Neural cell (in vitro differentiated cells): ENCODE measurements around the gene RDH13. TPM values are rescaled to one million over a fixed set of nuclear protein-coding genes. Genes with fewer than 3 reads are reported as not detected.

Experiments
- H2AFZ ChIP-seq: fragments of 200-600, 300-800 bp; sonication (generic), shearing (Covaris generic); 2 replicates; pipeline ENCODE4 v1.6.0; 2014; ENCODE audit warnings: low read depth, mild to moderate bottlenecking, antibody characterized with exemption, low read length, moderate library complexity
- H3F3A ChIP-seq: fragments of 200-600 bp; shearing (Covaris generic); 2 replicates; pipeline ENCODE4 v1.6.1; 2016; ENCODE audit warnings: mild to moderate bottlenecking, moderate library complexity, mixed read lengths, antibody characterized with exemption, low read length; ENCODE audit not compliant: insufficient read depth, poor library complexity, severe bottlenecking
- H3K27ac ChIP-seq: fragments of 200-600, 300-800 bp; sonication (generic), shearing (Covaris generic); 2 replicates; pipeline ENCODE4 v1.5.1; 2014; ENCODE audit warnings: mild to moderate bottlenecking, low read length, moderate library complexity
- H3K27me3 ChIP-seq: fragments of 300-800, 200-600 bp; sonication (generic), shearing (Covaris generic); 2 replicates; pipeline ENCODE4 v1.6.0; 2014; ENCODE audit warnings: mild to moderate bottlenecking, low read depth, low read length, moderate library complexity; ENCODE audit not compliant: insufficient read depth
- H3K36me3 ChIP-seq: fragments of 300-800, 200-600 bp; sonication (generic), shearing (Covaris generic); 2 replicates; pipeline ENCODE4 v1.5.1; 2014; ENCODE audit warnings: mild to moderate bottlenecking, antibody characterized with exemption, low read length, moderate library complexity; ENCODE audit not compliant: insufficient read depth
- H3K4me2 ChIP-seq: fragments of 300-800, 200-600 bp; sonication (generic), shearing (Covaris generic); 2 replicates; pipeline ENCODE4 v1.6.0; 2014; ENCODE audit warnings: mild to moderate bottlenecking, low read length
- H3K4me3 ChIP-seq: fragments of 300-800, 200-600 bp; sonication (generic), shearing (Covaris generic); 2 replicates; pipeline ENCODE4 v1.5.1; 2014; ENCODE audit warnings: mild to moderate bottlenecking, low read length, moderate library complexity
- H3K79me2 ChIP-seq: fragments of 200-600 bp; shearing (Covaris generic); replicated peaks from 2 replicates; pipeline ENCODE4 v1.6.0; 2014; ENCODE audit warnings: mild to moderate bottlenecking, low read length, moderate library complexity; ENCODE audit not compliant: insufficient read depth
- H3K9ac ChIP-seq: fragments of 300-800, 200-600 bp; sonication (generic), shearing (Covaris generic); 2 replicates; pipeline ENCODE4 v1.6.1; 2016; ENCODE audit warnings: mild to moderate bottlenecking, low read length, mixed read lengths
- H3K9me2 ChIP-seq: fragments of 200-600 bp; shearing (Covaris generic); 2 replicates; pipeline ENCODE4 v1.6.1; 2016; ENCODE audit warnings: mild to moderate bottlenecking, low read length, mixed read lengths; ENCODE audit not compliant: insufficient read depth
- H3K9me3 ChIP-seq: fragments of 200-600, 300-800 bp; sonication (generic), shearing (Covaris generic); 2 replicates; pipeline ENCODE4 v1.6.1; 2016; ENCODE audit warnings: mild to moderate bottlenecking, mixed run types, low read length, moderate library complexity, mixed read lengths
- H4K20me1 ChIP-seq: fragments of 200-600 bp; shearing (Covaris generic); 2 replicates; pipeline ENCODE4 v1.6.1; 2016; ENCODE audit warnings: mild to moderate bottlenecking, mixed run types; ENCODE audit not compliant: insufficient read depth
- CTCF ChIP-seq: fragments of 450-650 bp; IDR thresholded peaks from 2 replicates; pipeline ENCODE4 v1.5.1; 2014; ENCODE audit warnings: antibody characterized with exemption, mild to moderate bottlenecking, moderate library complexity; ENCODE audit not compliant: poor library complexity, severe bottlenecking
- EP300 ChIP-seq: fragments of 450-650 bp; conservative IDR thresholded peaks from 2 replicates; pipeline ENCODE4 v1.6.1; 2014; ENCODE audit warnings: antibody characterized with exemption, mild to moderate bottlenecking, moderate library complexity; ENCODE audit not compliant: poor library complexity, severe bottlenecking
- EZH2 ChIP-seq: fragments of 200-600, 300-800 bp; shearing (Covaris generic), sonication (generic); IDR thresholded peaks from 2 replicates; pipeline ENCODE4 v1.6.1; 2014; ENCODE audit warnings: antibody characterized with exemption, low read length, borderline replicate concordance, mild to moderate bottlenecking; ENCODE audit not compliant: insufficient read depth, poor library complexity, severe bottlenecking
- MXI1 ChIP-seq: fragments of 450-650 bp; conservative IDR thresholded peaks from 2 replicates; pipeline ENCODE4 v1.6.1; 2014; ENCODE audit warnings: antibody characterized with exemption, mild to moderate bottlenecking; ENCODE audit not compliant: poor library complexity, severe bottlenecking
- POLR2AphosphoS5 ChIP-seq: IDR thresholded peaks from 2 replicates; pipeline ENCODE4 v1.6.1; 2012
- RAD21 ChIP-seq: fragments of 450-650 bp; conservative IDR thresholded peaks from 2 replicates; pipeline ENCODE4 v1.6.1; 2014; ENCODE audit warnings: antibody characterized with exemption, mild to moderate bottlenecking, moderate library complexity
- SMC3 ChIP-seq: fragments of 450-650 bp; conservative IDR thresholded peaks from 2 replicates; pipeline ENCODE4 v1.6.1; 2014; ENCODE audit warnings: antibody characterized with exemption, mild to moderate bottlenecking, moderate library complexity; ENCODE audit not compliant: poor library complexity
- TAF1 ChIP-seq: IDR thresholded peaks from 2 replicates; pipeline ENCODE4 v1.6.1; 2012; ENCODE audit warnings: low read depth
- polyA plus RNA-seq: library from polyadenylated mRNA; depleted of rRNA; stranded (reverse); fragments of >200 nt; gene quantifications from 2 replicates; pipeline ENCODE4 v1.2.3, GENCODE V29; 2014
- TF ChIP-seq, protein P1 (sequence below): IDR thresholded peaks from 2 replicates; pipeline ENCODE4 v1.6.1; 2012; ENCODE audit warnings: borderline replicate concordance

RDH13 gene
- polyA plus RNA-seq, 1 donor from 2014 or later, result 9.8 TPM

DNA sequence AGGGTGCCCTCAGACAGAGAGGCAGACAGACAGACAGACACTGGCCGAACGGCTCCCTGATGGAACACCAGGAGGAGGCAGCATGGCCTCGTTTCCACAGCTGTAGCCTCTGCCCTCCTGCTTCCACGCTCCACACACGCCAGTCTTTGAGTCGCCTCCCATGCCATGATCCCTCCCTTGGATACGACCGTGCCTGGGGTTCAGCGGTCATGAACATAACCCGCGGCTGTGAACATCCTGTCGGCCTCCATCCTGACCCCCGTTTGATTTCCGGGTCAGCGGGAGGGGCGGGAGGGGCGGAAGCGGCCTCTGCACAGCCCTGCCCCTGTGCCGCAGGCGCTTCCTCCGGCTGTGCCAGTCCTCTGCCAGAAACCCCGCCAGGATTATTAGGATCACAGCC is 48.2 kb downstream of the RDH13 start:
- H3K79me2 ChIP-seq, result no peaks in the 10 kb centered on the region
- no peaks in the 10 kb centered on the region for H3K27me3 ChIP-seq
- H3K9ac ChIP-seq, result no peak overlapping the region
- no peaks in the 10 kb centered on the region for H3K9me3 ChIP-seq
- H3K4me3 ChIP-seq, result no peak overlapping the region
- no peaks in the 10 kb centered on the region for H3K36me3 ChIP-seq
- H2AFZ ChIP-seq, result no peak overlapping the region
- H4K20me1 ChIP-seq, result no peaks in the 10 kb centered on the region
- H3K27ac ChIP-seq, result no peak overlapping the region
- no peak overlapping the region for H3K4me2 ChIP-seq
- H3F3A ChIP-seq, result no peaks in the 10 kb centered on the region
- H3K9me2 ChIP-seq, result no peaks in the 10 kb centered on the region
- no peak for TF ChIP-seq SMC3
- no peak for TF ChIP-seq EZH2
- TF ChIP-seq POLR2AphosphoS5, result no peak
- no peak for TF ChIP-seq TAF1
- no peak for TF ChIP-seq CTCF
- no peak for TF ChIP-seq MXI1
- TF ChIP-seq RAD21, result no peak
- no peak for TF ChIP-seq EP300

DNA sequence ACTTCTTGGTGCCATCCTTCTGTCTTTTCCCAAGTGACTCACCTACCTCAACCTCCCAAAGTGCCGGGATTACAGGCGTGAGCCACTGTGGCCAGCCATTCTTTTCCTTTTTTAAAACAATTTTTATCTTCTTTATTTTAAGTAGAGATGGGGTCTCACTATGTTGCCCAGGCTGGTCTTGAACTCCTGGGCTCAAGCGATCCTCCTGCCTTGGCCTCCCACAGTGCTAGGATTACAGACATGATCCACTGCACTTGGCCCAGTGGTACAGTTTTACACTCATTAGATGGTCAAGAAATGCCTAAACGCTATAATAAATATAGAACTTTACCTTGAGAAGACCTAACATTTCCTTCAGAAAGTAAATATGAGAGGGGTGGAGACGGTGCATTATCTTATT is 49.4 kb downstream of the RDH13 start:
- Histone ChIP-seq H3K36me3 (no peaks in the 10 kb centered on the region), H3K79me2 (no peaks in the 10 kb centered on the region), H2AFZ (no peak overlapping the region), H3K9me3 (no peaks in the 10 kb centered on the region), H3K4me3 (no peak overlapping the region), H4K20me1 (no peaks in the 10 kb centered on the region), H3K4me2 (no peak overlapping the region), H3K27me3 (no peaks in the 10 kb centered on the region), H3F3A (no peaks in the 10 kb centered on the region), H3K27ac (no peak overlapping the region), H3K9me2 (no peaks in the 10 kb centered on the region), H3K9ac (no peak overlapping the region)
- TF ChIP-seq CTCF, result no peak
- TF ChIP-seq SMC3, result no peak
- no peak for TF ChIP-seq POLR2AphosphoS5
- no peak for TF ChIP-seq TAF1
- TF ChIP-seq, protein P1, sequence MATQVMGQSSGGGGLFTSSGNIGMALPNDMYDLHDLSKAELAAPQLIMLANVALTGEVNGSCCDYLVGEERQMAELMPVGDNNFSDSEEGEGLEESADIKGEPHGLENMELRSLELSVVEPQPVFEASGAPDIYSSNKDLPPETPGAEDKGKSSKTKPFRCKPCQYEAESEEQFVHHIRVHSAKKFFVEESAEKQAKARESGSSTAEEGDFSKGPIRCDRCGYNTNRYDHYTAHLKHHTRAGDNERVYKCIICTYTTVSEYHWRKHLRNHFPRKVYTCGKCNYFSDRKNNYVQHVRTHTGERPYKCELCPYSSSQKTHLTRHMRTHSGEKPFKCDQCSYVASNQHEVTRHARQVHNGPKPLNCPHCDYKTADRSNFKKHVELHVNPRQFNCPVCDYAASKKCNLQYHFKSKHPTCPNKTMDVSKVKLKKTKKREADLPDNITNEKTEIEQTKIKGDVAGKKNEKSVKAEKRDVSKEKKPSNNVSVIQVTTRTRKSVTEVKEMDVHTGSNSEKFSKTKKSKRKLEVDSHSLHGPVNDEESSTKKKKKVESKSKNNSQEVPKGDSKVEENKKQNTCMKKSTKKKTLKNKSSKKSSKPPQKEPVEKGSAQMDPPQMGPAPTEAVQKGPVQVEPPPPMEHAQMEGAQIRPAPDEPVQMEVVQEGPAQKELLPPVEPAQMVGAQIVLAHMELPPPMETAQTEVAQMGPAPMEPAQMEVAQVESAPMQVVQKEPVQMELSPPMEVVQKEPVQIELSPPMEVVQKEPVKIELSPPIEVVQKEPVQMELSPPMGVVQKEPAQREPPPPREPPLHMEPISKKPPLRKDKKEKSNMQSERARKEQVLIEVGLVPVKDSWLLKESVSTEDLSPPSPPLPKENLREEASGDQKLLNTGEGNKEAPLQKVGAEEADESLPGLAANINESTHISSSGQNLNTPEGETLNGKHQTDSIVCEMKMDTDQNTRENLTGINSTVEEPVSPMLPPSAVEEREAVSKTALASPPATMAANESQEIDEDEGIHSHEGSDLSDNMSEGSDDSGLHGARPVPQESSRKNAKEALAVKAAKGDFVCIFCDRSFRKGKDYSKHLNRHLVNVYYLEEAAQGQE, result no peak
- TF ChIP-seq MXI1, result no peak
- no peak for TF ChIP-seq EZH2
